ENCODE results near the gene AK8.

Gene AK8

GRCh38 chr9:132877824-132878694, at the start of gene AK8:
TSS of gene AK8 (minus strand) at chr9:132878284. CDS start at chr9:132878255, 29 bp downstream.
- peak; percentile 50 to 59 (median 56) for DNase-seq

GRCh38 chr9:132927704-132928103, 49.6 kb upstream of the AK8 start:
- DNase-seq: no peak

GRCh38 chr9:132923346-132923902, 45.3 kb upstream of the AK8 start:
- no peak for DNase-seq

- no peak for DNase-seq
These were observed 41.7 kb upstream of the AK8 start for GRCh38 chr9:132919614-132920268.

- DNase-seq: no peak
These were observed 36.8 kb upstream of the AK8 start for GRCh38 chr9:132914924-132915323.

GRCh38 chr9:132912131-132912530, 34.0 kb upstream of the AK8 start:
- no peak for DNase-seq

- DNase-seq: no peak
These were observed 32.3 kb upstream of the AK8 start for GRCh38 chr9:132910376-132910775.

GRCh38 chr9:132909311-132909710, 31.2 kb upstream of the AK8 start:
- no peak for DNase-seq

GRCh38 chr9:132908635-132909034, 30.6 kb upstream of the AK8 start:
- DNase-seq: no peak

- DNase-seq: no peak
These were observed 27.6 kb upstream of the AK8 start for GRCh38 chr9:132905726-132906125.

GRCh38 chr9:132903574-132904492, 25.7 kb upstream of the AK8 start:
- DNase-seq: no peak

GRCh38 chr9:132901858-132902831, 24.1 kb upstream of the AK8 start:
- peak; percentile 45 to 62 (median 59) for DNase-seq

- no peak for DNase-seq
These were observed 20.0 kb upstream of the AK8 start for GRCh38 chr9:132898051-132898450.

- no peak for DNase-seq
These were observed 18.8 kb upstream of the AK8 start for GRCh38 chr9:132896906-132897305.

GRCh38 chr9:132896264-132896663, 18.2 kb upstream of the AK8 start:
- no peak for DNase-seq

GRCh38 chr9:132894862-132895835, 17.1 kb upstream of the AK8 start:
- no peak for DNase-seq

- no peak for DNase-seq
These were observed 16.3 kb upstream of the AK8 start for GRCh38 chr9:132894346-132894745.

GRCh38 chr9:132892400-132892799, 14.3 kb upstream of the AK8 start:
- no peak for DNase-seq

GRCh38 chr9:132888151-132888550, 10.1 kb upstream of the AK8 start:
- DNase-seq: no peak

All from activated CD4-positive, CD25-positive, alpha-beta regulatory T cell (primary cell).